Measurements from ENCODE around the gene ZNF701.

- TF ChIP-seq, protein P1, sequence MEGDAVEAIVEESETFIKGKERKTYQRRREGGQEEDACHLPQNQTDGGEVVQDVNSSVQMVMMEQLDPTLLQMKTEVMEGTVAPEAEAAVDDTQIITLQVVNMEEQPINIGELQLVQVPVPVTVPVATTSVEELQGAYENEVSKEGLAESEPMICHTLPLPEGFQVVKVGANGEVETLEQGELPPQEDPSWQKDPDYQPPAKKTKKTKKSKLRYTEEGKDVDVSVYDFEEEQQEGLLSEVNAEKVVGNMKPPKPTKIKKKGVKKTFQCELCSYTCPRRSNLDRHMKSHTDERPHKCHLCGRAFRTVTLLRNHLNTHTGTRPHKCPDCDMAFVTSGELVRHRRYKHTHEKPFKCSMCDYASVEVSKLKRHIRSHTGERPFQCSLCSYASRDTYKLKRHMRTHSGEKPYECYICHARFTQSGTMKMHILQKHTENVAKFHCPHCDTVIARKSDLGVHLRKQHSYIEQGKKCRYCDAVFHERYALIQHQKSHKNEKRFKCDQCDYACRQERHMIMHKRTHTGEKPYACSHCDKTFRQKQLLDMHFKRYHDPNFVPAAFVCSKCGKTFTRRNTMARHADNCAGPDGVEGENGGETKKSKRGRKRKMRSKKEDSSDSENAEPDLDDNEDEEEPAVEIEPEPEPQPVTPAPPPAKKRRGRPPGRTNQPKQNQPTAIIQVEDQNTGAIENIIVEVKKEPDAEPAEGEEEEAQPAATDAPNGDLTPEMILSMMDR (IDR thresholded peaks at IDR 0.05): no peak
- TF ChIP-seq EP300 (IDR thresholded peaks at IDR 0.05): no peak
- TF ChIP-seq POLR2A (IDR thresholded peaks at IDR 0.05): no peak
Observed at GRCh38 chr19:52566588-52566987, 3.5 kb upstream of the ZNF701 start.

Data from suprapubic skin (tissue), 3 donors.